GM11168 (cell line): ENCODE results near the gene STN1.

Source experiments
- in situ Hi-C: fragments of 300-500 bp; cut with MboI; formaldehyde crosslinking; loops from one replicate; pipeline ENCODE4 v1.12.0; 2022; ENCODE audit warnings: low sequenced_read_pairs; ENCODE audit not compliant: unreplicated experiment

The STN1 gene

DNA sequence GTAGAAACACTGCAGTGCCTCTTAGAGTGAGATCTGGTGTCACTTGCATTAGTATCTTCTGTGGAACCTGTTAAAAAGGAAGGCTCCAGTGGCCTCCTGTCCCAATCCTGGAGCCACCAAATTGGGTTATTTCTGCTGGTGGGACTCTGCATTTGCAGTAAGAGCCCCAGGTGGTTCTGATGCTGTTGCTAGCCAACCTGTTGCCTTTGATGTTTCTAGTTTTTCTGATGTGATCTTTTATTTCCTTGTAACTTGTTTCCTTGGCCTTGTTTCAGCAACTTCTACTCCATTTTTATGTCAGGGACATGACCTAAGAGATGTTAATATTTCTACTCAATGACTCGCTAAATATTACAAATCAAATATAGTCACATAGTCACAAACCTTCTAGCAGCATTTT lies 12.5 kb upstream of the STN1 start:
- in situ Hi-C loops, result no loop called here

DNA sequence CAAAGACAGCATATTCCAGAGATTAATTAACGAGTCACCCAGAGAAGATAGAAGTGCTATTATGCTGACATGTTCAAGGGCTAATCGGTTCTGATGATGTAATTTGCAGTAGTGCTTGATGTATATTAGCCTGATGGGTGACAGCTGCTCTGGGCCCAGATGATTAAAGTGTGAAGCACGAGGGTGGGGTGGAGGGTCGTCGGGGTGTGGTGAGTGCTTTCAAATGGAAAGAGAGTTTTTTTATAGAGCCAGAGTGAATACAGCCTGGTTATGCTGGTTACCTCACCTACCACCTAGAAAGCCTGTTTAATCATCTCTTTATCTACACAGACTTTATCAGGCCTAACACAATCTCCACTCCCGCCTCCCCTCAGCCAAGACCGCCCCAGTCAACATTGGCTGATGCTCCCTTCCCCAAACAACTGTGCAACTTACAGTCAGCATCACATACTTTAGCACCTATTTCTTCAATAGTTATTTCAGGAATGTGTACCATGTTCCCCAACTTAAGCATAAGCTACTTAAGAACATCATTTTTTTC lies 11.5 kb upstream of the STN1 start:
- in situ Hi-C loops, result no loop called here

DNA sequence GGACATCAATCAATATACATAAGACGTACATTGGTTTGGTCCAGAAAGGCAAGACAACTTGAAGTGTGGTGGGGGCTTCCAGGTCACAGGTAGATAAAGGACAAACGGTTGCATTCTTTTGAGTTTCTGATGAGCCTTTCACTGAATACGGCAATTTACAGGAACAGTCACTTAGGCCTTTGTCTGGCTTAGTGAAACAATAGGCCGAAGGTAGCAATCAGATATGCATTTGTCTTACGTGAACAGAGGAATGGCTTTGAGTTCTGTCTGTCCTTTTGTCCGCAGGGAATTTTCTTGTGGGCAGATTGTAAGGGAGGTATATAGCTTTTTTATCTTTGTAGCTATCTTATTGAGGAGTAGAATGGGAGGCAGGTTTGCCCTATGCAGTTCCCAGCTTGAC lies 10.8 kb upstream of the STN1 start:
- in situ Hi-C loops, result no loop called here

DNA sequence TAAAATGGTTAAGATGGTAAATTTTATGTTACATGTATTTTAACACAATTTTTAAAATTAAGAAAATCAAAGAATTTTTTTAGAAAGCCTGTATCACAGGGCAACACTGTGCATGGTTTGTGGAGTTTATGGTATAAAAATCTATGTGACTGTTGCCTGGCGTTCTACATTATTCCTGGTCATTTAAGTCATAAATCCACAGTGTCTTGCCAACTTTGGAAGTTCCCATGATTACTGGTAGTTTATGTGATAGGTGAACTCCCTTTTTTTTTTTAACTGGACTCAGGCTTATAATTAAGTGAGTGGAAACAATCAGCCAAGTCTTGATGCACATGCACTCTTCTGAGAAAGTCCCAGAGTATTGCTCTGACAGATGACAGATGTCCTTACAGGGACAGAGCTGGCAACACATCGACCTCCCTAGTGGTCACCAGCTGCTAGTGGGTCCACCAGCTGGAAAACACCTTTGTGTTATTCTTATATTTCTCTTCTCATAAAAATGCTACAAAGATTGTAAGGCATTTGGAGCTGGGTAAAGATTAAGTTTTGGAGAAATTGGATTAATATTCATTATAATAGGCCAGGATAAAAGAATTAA lies 8.8 kb upstream of the STN1 start:
- in situ Hi-C loops, result no loop called here

DNA sequence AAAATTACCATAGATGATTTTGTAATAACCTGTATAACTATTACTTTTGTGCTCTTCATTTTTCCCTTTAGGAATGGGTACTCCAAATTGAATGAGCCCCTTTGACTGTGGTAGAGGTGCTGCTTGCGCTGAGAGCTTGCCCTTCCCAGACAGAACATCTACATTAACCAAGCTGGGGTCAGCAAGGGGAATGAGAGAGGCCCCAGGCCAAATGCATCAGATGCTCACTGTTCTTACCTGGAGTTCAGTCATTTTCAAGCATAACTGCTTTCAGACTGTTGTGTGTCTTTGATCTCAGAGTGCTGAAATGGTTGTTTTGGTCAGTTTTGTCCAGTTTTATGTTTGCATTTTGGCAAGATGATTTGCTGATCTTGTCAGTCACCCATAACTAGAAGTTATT lies 7.6 kb upstream of the STN1 start:
- in situ Hi-C loops, result no loop called here

DNA sequence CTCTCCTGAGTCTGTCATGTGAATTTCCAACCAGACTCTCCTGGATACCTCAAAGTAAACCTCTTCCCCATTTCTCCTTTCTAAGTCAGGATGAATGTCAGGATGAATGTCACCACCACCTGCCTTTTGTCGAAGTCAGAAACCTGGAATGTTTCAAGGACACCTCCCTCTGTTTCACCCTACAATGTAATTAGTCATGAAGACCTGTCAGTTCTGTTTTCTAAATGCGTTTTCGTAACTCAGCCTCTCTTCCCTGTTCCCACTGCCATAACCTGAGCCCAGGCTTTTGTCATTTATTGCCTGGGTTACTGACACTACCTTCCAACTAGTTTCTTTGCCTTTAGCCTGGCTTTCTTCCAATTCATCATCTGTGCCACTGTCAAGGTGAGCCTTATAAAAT lies 5.5 kb upstream of the STN1 start:
- in situ Hi-C loops, result no loop called here

DNA sequence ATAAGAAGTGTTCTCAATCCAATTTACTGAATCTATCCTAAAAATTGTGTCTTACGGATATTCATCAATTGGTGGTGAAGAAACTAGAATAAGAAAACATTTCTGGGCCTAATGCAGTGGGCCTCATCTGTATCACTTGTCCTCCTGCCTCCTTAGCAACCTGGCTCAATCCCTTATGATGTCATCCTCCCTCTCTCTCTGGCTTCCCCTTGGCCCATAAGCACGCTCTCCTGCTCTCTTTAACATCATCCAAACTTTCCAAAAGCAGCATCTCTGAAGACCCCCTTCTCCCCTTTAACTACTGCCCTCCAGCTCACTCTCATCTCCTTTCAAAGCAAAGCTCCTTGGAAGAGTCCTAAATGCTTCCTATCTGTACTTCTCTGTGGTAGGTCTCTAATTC lies 4.7 kb upstream of the STN1 start:
- in situ Hi-C loops, result no loop called here

DNA sequence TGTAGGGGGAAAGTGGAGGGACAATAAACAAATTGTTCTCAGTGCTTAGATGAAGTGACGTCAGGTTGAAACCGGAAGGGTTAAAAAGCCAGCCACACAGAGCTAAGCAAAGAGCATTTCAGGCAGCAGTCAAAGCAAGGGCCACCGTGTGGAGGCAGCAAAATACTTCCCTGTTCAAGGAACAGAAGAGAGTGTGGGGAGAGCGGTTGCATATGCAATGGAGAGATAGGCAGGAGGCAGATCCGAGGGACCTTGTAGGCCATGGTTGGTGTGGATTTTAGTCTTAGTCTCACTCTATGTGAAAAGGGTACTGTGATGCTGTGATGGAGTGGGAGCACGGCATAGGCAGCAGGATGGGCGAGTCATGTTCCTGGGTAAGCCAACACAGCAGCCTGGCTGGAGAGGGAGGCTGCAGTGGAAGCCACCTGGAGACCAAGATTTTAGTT lies 3.8 kb upstream of the STN1 start:
- in situ Hi-C loops, result no loop called here

DNA sequence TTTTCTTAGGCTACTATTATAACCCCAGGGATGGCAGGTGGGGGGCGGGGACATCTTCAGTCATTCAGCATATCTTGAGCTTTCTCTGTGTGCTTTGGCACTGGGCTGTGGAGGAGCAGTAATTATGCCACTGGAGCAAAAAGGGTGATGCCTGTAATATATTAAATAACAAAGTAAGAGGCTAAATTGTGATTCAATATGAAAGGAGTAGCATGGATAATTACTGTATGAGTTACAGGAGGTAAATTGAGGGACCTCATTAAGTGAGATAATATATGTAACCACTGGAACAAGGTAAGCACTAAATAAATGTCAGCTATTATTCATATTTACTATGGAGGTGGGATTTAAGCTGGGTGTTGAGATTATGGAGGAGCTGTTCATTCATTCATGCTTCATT lies 3.3 kb upstream of the STN1 start:
- in situ Hi-C loops, result no loop called here

DNA sequence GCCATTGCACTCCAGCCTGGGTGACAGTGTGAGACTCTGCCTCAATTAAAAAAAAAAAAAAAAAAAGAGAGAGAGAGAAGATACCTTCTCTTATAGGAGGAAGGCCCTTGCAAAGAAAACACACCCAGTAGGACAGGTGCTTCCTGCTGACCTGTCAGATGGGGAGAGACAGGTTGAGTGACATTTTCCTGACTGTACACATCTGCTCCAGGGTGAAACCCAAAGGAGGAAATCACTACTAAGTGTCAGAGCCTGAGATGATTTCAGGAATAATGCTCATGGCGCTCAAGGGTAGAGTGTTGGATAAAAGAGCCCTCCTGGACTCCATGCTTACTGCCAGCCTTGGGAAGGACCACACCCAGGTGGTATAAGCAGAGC lies 1.7 kb upstream of the STN1 start:
- in situ Hi-C loops, result no loop called here

DNA sequence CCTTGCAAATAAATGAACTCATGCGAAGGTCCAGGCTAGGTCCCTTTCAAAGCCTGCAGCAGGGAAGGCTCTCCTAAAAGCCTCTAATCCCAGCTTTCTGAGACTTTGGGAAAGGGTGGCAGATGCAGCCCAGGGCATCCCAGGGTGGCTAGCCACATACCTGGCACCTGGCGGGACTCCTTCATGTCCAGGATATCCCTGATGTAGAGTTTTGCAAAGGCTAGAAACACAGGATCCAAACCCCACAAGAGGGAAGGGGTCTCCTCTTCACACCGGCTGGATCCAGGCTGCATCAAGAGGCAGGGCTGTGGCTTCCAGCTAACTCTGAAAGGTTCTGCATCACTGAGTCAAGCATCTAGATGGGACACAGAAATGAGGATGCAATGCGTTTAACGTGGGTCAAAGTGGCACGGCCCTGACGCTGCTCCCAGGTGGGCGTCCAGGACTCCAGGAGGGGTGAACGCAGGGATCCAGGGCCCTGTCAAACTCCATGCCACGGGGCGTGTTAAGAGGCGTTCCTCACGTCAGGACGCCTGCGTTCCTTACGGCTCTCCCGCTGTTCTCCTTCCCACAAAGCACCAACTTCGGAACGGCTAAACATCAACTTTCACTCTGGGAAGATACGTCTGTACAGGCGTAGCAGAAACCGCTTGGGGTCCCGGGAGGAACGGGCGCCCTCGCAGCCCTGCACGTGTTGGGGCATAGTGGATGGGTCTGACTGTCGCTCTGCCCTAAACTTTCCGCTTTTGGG lies 507 bp downstream of the STN1 start:
- in situ Hi-C loops, result no loop called here

DNA sequence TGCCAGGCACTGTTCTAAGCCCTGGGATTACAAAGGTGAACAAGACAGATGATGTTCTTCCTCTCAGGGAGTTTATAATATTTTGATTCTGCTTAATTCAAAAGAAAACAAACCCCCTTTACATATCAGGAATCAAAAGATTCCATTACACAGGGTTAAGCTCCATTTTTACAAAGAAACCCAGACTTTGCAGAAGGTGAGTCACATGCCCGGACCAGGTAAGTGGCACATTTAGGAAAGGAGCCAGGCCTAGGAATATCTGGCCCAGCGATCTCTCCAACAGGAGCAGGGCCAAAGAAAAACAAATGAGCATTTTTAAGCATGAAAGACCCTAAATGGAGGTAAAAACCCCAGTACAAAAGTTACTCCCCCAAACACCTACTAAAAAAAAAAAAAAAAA lies 1.1 kb downstream of the STN1 start:
- in situ Hi-C loops, result no loop called here

DNA sequence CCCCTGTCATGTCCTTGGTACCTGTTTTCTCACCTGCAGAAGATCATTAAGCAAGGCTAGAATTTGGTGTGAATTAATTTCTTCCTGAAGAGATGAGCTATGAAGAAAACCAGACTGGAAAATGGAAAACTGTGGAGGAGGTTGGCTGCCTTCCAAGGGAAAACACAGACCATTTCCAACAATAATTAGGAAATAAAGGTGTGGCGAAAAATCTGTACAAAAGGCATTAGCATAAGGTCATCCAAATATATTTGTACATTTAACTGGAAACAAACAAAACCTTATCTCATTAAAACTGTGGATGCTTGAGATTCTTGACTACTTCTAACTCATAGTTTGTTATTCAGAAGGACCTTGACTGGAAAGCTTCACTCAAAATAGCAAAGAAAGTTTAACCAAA lies 1.7 kb downstream of the STN1 start:
- in situ Hi-C loops, result no loop called here

DNA sequence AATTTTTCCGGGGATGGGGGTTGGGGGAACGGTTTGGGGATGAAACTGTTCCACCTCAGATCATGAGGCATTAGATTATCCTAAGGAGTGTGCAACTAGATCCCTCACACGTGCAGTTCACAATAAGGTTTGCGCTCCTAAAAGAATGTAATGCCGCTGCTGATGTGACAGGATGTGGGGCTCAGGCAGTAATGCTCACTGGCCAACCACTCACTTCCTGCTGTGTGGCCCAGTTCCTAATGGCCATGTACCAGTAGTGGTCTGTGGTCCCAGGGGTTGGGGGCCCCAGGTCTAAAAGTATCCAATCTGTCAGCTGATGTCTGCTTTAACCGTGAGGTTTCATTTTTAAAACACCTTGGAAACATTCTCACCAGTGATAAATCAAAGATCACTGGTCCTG lies 2.2 kb downstream of the STN1 start:
- in situ Hi-C loops, result no loop called here

DNA sequence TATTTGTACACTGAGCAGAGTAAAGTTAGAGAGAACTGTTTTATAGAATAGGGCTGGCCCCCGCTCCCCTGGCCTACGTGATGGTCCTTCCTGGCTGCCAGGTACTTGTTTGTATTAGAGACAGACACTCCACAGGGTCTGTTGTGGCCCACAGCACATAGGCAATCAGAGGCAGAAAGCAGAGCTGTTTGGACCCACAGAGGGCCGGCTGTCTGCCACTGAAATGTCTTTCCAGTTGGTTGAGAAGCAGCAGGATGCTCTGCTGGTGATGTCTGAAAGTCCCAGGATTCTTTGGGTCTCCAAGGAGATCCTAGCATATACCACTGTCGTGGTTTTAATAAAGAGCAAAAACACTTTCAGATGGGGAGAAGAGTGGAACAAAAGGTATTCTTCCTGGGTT lies 5.2 kb downstream of the STN1 start:
- in situ Hi-C loops, result no loop called here

DNA sequence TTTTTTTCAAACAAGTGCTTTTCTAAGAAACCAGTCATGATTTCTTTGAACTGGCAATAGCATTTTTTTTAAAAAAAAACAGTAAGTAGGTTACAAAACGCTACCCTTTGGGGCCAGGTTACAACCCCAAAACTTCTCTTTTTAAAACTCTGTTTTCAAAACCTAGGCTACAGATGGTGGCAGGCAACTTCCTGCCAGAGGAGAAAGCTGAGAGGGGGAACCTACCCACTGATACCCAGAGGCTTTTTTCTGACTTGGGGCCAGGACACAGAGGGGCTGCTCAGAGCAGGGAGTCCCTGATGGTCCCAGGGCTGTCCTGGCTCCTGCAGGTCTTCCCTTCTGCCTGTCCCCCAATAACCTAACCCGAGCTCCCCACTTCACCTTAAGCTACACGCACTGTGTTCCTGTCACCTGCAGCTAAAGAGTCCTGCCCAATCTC lies 6.9 kb downstream of the STN1 start:
- in situ Hi-C loops, result no loop called here

DNA sequence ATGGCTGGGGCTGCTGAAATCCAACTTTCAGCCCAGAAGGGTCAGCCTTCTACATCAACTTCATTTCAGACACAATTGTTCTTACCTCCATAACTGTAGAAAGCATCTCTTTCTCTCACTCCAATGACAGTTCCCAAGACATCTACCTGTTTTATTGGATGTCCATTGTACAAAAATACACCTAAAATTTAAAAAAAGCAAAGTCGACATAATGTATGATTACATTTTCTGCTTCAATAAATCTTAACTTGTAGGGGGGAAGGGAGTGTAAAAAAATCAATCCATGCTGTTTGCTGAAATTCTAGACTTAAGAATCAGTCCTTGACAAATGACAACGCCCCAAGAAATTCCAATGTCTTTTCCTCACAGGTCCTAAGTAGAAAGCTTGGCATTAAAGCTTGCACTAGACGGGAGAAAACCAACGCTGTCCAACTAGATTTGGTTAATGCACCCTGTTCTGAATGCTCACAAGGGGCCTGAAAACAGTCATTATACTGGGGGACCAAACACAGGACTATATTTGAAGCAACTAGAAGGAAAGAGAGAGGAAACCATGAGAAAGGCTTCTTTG lies 7.5 kb downstream of the STN1 start:
- in situ Hi-C loops, result no loop called here

DNA sequence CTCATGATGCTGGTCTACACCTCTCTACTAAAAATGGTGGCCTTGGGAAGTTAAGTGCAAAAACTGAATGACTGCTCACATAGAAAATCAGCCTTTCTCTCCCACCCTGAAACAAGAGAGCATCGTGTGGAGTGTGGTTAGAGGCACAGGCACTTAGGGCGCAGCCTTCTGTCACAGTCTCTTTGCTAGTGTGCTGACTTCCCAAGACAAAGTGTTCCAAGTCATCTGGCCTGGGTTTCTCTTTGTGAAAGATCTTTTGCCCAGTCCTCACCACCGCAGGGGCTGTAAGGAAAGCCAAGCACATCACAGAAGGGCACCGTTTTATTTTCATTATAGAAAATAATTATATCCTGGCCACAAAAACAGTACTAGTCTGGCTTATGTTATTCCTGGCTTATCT lies 12.5 kb downstream of the STN1 start:
- in situ Hi-C loops, result no loop called here

DNA sequence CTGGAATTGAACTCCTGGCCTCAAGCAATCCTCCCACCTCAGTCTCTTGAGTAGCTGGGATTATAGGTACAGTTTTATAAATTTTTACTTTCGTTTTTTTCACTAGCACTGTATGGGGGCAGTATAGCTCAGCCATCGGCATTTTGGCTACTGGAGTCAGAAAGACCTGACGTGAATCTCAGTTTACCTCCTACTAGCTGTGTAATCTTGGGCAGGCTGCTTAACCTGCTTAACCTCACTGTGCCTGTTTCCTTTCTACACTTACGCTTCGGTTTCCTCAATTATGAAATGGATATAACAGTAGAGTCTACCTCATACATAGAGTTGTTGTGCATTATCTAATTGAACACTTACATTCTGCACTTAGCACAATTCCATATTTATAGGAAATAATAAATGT lies 16.7 kb downstream of the STN1 start:
- in situ Hi-C loops, result no loop called here

DNA sequence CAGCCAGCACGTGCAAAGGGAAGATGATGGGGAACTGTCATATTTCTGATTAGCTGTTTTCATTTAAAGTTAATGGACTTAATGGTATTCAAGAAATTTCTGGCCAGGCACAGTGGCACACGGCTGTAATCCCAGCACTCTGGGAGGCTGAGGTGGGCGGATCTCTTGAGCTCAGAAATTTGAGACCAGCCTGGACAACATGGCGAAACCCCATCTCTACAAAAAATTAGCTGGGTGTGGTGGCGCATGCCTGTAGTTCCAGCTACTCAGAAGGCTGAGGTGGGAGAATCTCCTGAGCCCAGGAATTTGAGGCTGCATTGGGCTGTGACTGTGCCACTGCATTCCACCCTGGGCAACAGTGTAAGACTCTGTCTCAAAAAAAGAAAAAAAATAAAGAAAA lies 18.7 kb downstream of the STN1 start:
- in situ Hi-C loops, result no loop called here

DNA sequence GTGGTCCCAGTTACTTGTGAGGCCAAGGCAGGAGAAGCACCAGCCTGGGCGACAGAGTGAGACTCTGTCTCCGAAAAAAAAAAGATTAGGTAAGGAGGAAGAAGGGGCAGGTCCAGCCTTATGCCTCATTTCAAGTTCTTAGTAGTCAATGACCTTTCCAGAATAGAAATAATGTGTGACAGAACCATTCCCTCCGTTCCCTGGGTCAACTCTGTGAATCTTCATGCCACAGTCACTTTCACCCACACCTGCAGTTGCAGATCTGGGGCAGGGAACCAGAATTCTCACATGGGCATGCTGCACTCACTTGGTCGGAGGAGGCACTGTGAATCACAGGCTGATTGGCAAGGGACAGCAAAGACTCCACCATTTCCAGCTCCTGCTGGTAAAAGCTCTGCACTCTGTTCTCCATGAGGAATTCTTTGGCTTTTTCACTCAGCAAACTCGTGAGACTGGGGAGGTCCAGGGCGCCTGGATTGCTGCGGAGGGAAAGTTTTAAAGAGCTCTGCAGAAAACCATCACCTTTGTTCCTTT lies 20.7 kb downstream of the STN1 start:
- in situ Hi-C loops, result no loop called here
